ENCODE data around the gene SYT7. TPM values are rescaled to one million over a fixed set of nuclear protein-coding genes. Genes with fewer than 3 reads are reported as not detected.

Gene SYT7
- total and polyA plus RNA-seq, 2 of the 4 experiments (the other 2 are of a cell fraction): under 0.01 to 0.19 TPM

- H4K20me1 ChIP-seq (ENCODE audit: insufficient read depth, low read length): no peaks in the 10 kb centered on the region
- H2BK5ac ChIP-seq (ENCODE audit: low read depth, low read length, poor library complexity, severe bottlenecking): no peak overlapping the region
- no peaks in the 10 kb centered on the region for H3K36me3 ChIP-seq (ENCODE audit: control insufficient read depth, insufficient read depth, low read length)
- no peak overlapping the region for H3K27ac ChIP-seq (ENCODE audit: insufficient read depth, low read length)
- H3K56ac ChIP-seq (ENCODE audit: extremely low read depth, insufficient read depth, low read length): no peak overlapping the region
- H2AK5ac ChIP-seq (ENCODE audit: low read depth, low read length): no peak overlapping the region
- no peak overlapping the region for H3K4ac ChIP-seq (ENCODE audit: low read depth, low read length)
- H2BK120ac ChIP-seq (ENCODE audit: low read depth, low read length): no peak overlapping the region
- H4K91ac ChIP-seq (ENCODE audit: insufficient read depth, low read depth, low read length): no peak overlapping the region
- DNase-seq (no peak), ATAC-seq (ENCODE audit: low read depth) (no peak)
- H3K27me3 ChIP-seq (ENCODE audit: control insufficient read depth, insufficient read depth, low read length): peaks cover 8% of the 10 kb centered on the region; the same call in 1 of the 2 replicates
- no peak overlapping the region for H3K18ac ChIP-seq (ENCODE audit: low read depth, low read length)
- H4K5ac ChIP-seq (ENCODE audit: low read depth, low read length): no peak overlapping the region
- no peak overlapping the region for H3K23ac ChIP-seq (ENCODE audit: low read depth, low read length)
- H2AK9ac ChIP-seq (replicated peaks; ENCODE audit: low read depth, low read length, poor library complexity): no peak overlapping the region
- intact Hi-C loops (cut with micrococcal nuclease) (no loop called here), dilution Hi-C loops (cut with HindIII; ENCODE audit: low sequenced_read_pairs, unreplicated experiment) (no loop called here), in situ Hi-C loops (cut with MboI; ENCODE audit: low sequenced_read_pairs) (no loop called here)
- ChIA-PET POLR2A (ENCODE audit: unreplicated experiment) (no interaction called here), CTCF (no interaction called here)
- no peak overlapping the region for H2BK20ac ChIP-seq (ENCODE audit: low read depth, low read length)
- no TSS peak for BruUV-seq (replicated peaks)
- H3K9me1 ChIP-seq (ENCODE audit: insufficient read depth, low read length): peaks cover 4% of the 10 kb centered on the region; the same call in 1 of the 2 replicates
- H4K8ac ChIP-seq (ENCODE audit: low read depth in 2 of 2, low read length in 2 of 2): no peak overlapping the region
- H3K9me3 ChIP-seq (ENCODE audit: control insufficient read depth, insufficient read depth, low read length): no peaks in the 10 kb centered on the region
- TF ChIP-seq MAFK (IDR thresholded peaks at IDR 0.05; ENCODE audit: low read depth, low read length) (no peak), MXI1 (IDR thresholded peaks at IDR 0.05; ENCODE audit: borderline replicate concordance, low read depth, low read length) (no peak), CEBPB (IDR thresholded peaks at IDR 0.05; ENCODE audit: low read depth, low read length) (no peak), CHD1 (IDR thresholded peaks at IDR 0.05; ENCODE audit: low read depth, low read length) (no peak), SMC3 (IDR thresholded peaks at IDR 0.05; ENCODE audit: low read depth, low read length) (no peak)
- H3K4me3 ChIP-seq (ENCODE audit: insufficient read depth, low read depth, low read length): no peak overlapping the region
- H3K79me1 ChIP-seq (ENCODE audit: low read depth in 1 of 2, low read length in 2 of 2): no peaks in the 10 kb centered on the region
- H2AFZ ChIP-seq (replicated peaks; ENCODE audit: low read length, poor library complexity): no peak overlapping the region
- no peak overlapping the region for H3K9ac ChIP-seq (ENCODE audit: low read depth, low read length)
- H2BK15ac ChIP-seq (ENCODE audit: low read depth, low read length): no peak overlapping the region
- WGBS, 2 experiments (ENCODE audit: extremely low coverage in 2 of 2, insufficient read length in 1 of 2): 83% methylated on average over 1 of the region's 4 CpGs; no CpG with 5 or more reads in 1 of the 2 experiments
- H3K4me1 ChIP-seq (ENCODE audit: control insufficient read depth, insufficient read depth, low read length): peaks cover 22% of the 10 kb centered on the region
- no peak overlapping the region for H3K14ac ChIP-seq (replicated peaks; ENCODE audit: low read depth, low read length)
- no peak overlapping the region for H3K4me2 ChIP-seq (ENCODE audit: low read depth, low read length)
Measured at GRCh38 chr11:61487342-61488025, 93.4 kb downstream of the SYT7 start.

Measured in IMR-90 (cell line).